HUES6 (cell line): ENCODE measurements around the gene TSTD1.

Source experiments
- H3K27ac ChIP-seq: 2 replicates; pipeline ENCODE4 v1.7.0; 2013; ENCODE audit warnings: low read depth, mild to moderate bottlenecking, low read length, inconsistent platforms
- H3K27me3 ChIP-seq: 2 replicates; pipeline ENCODE4 v1.6.1; 2013; ENCODE audit warnings: low read length; ENCODE audit not compliant: control insufficient read depth, insufficient read depth
- H3K36me3 ChIP-seq: 2 replicates; pipeline ENCODE4 v1.6.1; 2013; ENCODE audit warnings: low read length; ENCODE audit not compliant: control insufficient read depth, insufficient read depth
- H3K4me1 ChIP-seq: 2 replicates; pipeline ENCODE4 v1.6.1; 2013; ENCODE audit warnings: low read length; ENCODE audit not compliant: control insufficient read depth, insufficient read depth
- H3K4me3 ChIP-seq: 2 replicates; pipeline ENCODE4 v1.5.1; 2013; ENCODE audit warnings: low read depth, low read length
- H3K9ac ChIP-seq: one replicate; pipeline ENCODE4 v1.6.1; 2013; ENCODE audit warnings: mild to moderate bottlenecking, low read length
- H3K9me3 ChIP-seq: 2 replicates; pipeline ENCODE4 v1.6.1; 2013; ENCODE audit warnings: low read depth, low read length; ENCODE audit not compliant: control insufficient read depth, insufficient read depth

The TSTD1 gene, protein sequence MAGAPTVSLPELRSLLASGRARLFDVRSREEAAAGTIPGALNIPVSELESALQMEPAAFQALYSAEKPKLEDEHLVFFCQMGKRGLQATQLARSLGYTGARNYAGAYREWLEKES

DNA sequence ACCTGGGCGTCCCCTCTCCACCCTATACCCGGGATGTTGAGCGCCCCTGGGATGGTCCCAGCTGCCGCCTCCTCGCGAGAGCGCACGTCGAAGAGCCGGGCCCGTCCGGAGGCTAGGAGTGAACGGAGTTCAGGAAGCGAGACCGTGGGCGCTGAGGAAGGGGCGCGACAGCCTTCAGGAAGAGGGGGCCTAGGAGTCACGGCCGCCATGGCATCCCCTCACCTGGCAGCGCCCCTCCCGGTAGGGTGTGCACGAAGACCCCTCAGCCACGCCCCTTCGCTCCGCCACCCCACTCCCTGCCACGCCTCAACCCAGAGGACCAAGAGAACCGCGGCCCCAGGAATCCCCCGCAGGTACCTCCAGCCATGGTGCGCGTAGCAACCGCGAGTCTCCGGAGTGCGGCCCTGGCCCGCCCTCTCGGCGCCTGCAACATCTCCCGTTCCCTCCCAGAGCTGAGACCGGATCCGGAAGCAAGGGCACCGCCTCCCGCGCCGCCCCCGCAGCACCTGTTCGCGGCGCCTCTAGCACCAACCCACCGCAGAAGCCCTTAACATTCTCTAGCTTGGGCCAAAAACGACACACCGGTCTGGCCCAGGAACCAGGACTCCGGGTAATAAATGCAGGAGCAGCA lies at the start of gene TSTD1:
TSTD1 (minus strand) TSS at position 442 of the 631 bp plus-strand sequence; CDS start at position 367, 75 bp downstream.
- Histone ChIP-seq H3K4me3 (peak within 1 kb of the TSS; percentile 83), H3K36me3 (peaks cover 35% of the 10 kb centered on the region), H3K9me3 (no peaks in the 10 kb centered on the region), H3K4me1 (peaks cover 10% of the 10 kb centered on the region; the same call in 1 of the 2 replicates), H3K27ac (no peak within 1 kb of the TSS), H3K9ac (peak within 1 kb of the TSS; percentile 68), H3K27me3 (no peaks in the 10 kb centered on the region)

DNA sequence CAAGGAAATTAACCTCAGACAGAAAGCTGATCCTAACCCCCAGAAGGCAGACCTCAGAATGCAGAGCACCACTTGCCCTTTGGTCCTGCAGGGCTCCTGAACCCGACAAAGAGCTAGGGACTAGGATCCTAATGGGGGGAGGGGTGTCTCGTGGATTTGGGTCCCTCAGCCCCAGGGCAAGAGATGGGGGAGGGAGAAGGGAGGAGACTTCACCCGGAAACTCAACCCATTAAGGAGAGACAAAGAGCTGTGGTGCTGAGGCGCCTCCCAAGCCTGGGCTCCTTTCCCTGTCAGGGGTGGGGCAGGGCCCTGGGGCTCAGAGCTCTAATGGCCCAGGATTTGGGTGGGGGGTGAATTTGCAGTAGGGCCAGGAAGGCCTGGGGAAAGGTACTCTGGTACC lies 47.7 kb upstream of the TSTD1 start:
- Histone ChIP-seq H3K27me3 (no peaks in the 10 kb centered on the region), H3K4me1 (peaks cover 37% of the 10 kb centered on the region), H3K27ac (no peak overlapping the region), H3K36me3 (no peaks in the 10 kb centered on the region), H3K9me3 (no peaks in the 10 kb centered on the region), H3K9ac (no peak overlapping the region), H3K4me3 (no peak overlapping the region)

GRCh38 chr1:161085165-161085564 lies 46.4 kb upstream of the TSTD1 start:
- H3K27ac ChIP-seq = no peak overlapping the region

GRCh38 chr1:161084597-161084988 lies 45.8 kb upstream of the TSTD1 start:
- no peak overlapping the region for H3K9ac ChIP-seq
- H3K36me3 ChIP-seq = no peaks in the 10 kb centered on the region
- no peak overlapping the region for H3K27ac ChIP-seq
- H3K4me1 ChIP-seq = peaks cover 42% of the 10 kb centered on the region
- H3K4me3 ChIP-seq = no peak overlapping the region
- H3K27me3 ChIP-seq = no peaks in the 10 kb centered on the region
- H3K9me3 ChIP-seq = no peaks in the 10 kb centered on the region

More at GRCh38 chr1:161085165-161085564, 46.4 kb upstream of the TSTD1 start:
- Histone ChIP-seq H3K4me1 (peaks cover 41% of the 10 kb centered on the region), H3K36me3 (no peaks in the 10 kb centered on the region), H3K4me3 (no peak overlapping the region), H3K9me3 (no peaks in the 10 kb centered on the region), H3K27me3 (no peaks in the 10 kb centered on the region), H3K9ac (no peak overlapping the region)

GRCh38 chr1:161083748-161084596 lies 45.2 kb upstream of the TSTD1 start:
- no peak overlapping the region for H3K27ac ChIP-seq
- no peaks in the 10 kb centered on the region for H3K9me3 ChIP-seq
- no peak overlapping the region for H3K9ac ChIP-seq
- H3K4me3 ChIP-seq = no peak overlapping the region
- H3K27me3 ChIP-seq = no peaks in the 10 kb centered on the region
- H3K36me3 ChIP-seq = no peaks in the 10 kb centered on the region
- peaks cover 44% of the 10 kb centered on the region for H3K4me1 ChIP-seq

DNA sequence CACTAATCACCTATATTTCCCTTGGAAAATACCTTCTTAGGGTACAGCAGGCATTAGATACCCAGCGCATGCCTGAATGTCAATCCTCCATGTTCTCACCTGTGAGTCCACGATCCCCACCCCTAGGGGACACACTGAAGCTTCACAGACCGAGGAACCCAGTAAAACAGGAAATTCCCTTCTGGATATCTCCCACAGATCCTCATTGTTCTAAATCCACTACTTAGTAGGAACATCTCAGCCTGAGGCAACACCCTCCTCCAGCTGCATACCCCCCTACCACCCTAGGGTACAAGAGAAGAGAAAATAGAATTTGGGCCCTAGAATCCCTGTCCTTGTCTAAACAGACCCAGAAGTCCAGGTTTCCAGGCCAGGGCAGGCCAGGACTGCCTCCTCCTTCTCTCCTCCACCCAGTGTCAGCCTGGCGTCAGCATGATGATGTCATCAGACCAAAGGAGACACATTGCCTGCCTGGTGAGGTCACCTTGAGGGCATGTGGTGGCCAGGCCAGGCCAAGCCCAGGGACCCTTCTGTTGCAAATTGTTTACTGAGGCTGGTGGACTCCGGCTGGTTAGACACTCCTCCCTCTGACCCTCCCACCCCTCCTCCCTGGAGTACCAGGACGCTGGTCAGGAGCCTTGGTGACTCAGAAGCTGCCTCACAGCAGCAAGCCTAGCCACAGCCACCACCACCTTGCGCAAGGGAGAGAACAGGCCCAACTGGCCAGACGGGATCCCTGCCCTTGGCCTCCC lies 44.4 kb upstream of the TSTD1 start:
- Histone ChIP-seq H3K36me3 (no peaks in the 10 kb centered on the region), H3K27me3 (no peaks in the 10 kb centered on the region), H3K27ac (no peak overlapping the region), H3K9me3 (no peaks in the 10 kb centered on the region), H3K4me3 (no peak overlapping the region), H3K9ac (no peak overlapping the region), H3K4me1 (peaks cover 44% of the 10 kb centered on the region)

DNA sequence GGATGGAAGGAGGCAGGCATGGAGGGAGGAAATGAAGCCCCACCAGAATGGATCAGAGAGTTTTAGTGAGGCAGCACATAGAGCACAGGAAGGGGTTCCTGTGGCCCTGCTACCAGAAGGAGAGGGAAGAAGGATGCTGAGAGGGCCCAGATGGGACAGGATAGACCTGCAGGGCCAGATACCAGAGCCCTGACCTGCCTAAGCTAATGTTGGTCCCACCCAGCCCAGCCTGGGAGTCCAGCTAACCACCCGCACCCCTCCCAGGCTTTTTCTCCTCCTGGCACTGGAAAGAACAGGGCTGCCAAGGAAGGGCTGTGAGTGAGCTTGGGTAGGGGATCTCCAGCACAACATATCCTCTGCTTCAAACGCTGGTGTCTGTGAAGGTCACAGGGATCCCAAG lies 43.7 kb upstream of the TSTD1 start:
- Histone ChIP-seq H3K4me3 (no peak overlapping the region), H3K9me3 (no peaks in the 10 kb centered on the region), H3K27me3 (no peaks in the 10 kb centered on the region), H3K4me1 (peaks cover 44% of the 10 kb centered on the region), H3K27ac (no peak overlapping the region), H3K9ac (no peak overlapping the region), H3K36me3 (no peaks in the 10 kb centered on the region)

DNA sequence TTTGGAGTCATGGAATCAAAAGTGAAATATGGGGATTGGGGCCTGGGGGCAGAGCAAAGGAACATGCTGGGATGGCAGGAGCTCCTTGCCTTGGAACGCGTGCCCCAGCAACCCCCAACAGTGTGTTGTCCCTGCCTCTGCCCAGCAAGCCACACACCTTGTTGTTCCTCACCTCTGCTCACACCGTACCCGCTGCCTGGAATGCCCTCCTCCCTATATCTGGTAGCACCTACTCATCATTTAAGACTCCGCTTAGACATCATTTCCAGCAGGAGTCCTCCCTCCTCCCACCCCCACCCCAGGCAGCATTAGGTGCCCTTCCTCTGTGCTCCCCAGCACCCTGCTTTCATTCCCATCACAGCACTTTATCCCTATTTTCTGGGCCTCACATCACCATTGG lies 42.8 kb upstream of the TSTD1 start:
- H3K9me3 ChIP-seq = no peaks in the 10 kb centered on the region
- peaks cover 41% of the 10 kb centered on the region for H3K4me1 ChIP-seq
- no peak overlapping the region for H3K9ac ChIP-seq
- H3K4me3 ChIP-seq = no peak overlapping the region
- no peaks in the 10 kb centered on the region for H3K36me3 ChIP-seq
- H3K27ac ChIP-seq = no peak overlapping the region
- H3K27me3 ChIP-seq = no peaks in the 10 kb centered on the region

DNA sequence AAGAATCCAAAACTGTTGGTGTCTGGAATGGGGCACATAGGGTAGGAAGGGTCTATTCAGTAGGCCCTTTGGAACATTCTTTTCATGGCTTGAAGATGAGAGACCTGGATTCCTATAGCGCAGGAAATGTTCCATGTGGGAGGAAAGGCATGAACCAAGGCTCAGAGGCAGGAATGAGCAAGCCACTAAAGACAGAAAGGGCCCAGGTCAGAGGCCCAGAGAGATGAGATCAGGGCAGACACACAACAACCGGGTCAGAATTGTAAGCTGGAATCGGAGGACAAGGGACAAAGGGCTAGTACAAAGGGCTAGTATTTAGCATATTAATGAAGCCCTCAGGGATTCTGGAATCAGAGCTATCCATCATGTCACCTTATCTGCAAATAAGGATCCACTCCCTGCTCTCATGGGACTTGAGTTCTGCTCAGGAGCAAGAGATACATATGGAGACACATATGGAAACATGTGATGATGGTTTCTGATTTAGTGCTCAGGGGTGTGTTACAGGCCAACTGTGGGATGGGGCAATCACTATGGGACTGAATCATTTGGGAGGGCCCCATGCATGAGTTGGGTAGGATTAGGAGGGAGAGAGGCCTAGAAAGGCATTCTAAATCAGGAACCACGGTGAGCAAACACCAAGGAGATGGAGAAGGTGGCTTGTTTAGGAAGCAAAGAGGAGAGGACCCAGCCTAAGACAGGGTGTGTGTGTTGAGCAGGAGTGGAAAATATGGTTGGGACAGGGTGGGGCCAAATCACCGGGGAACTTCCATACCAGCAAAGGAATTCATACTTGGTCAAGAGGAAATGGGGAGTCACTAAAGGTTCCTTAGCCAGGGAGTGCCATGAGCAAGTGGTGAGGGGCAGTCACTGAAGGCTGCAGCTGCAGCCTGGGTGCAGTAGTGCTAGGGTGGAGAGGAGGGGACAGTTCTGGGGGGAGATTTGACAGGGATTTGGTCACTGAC lies 42.0 kb upstream of the TSTD1 start:
- Histone ChIP-seq H3K27ac (no peak overlapping the region), H3K27me3 (no peaks in the 10 kb centered on the region), H3K9ac (no peak overlapping the region), H3K4me3 (no peak overlapping the region), H3K4me1 (peaks cover 33% of the 10 kb centered on the region), H3K36me3 (no peaks in the 10 kb centered on the region), H3K9me3 (no peaks in the 10 kb centered on the region)

- H3K27me3 ChIP-seq = no peaks in the 10 kb centered on the region
- no peak overlapping the region for H3K27ac ChIP-seq
- H3K9me3 ChIP-seq = no peaks in the 10 kb centered on the region
- H3K4me3 ChIP-seq = no peak overlapping the region
- H3K4me1 ChIP-seq = peaks cover 25% of the 10 kb centered on the region
- H3K9ac ChIP-seq = no peak overlapping the region
- no peaks in the 10 kb centered on the region for H3K36me3 ChIP-seq
These were observed 40.8 kb upstream of the TSTD1 start for GRCh38 chr1:161079436-161080110.
